GM12864 (cell line): Measurements from ENCODE around the gene SOX6.

Source experiments
- DNase-seq: peaks from one replicate; pipeline ENCODE4 v3.0.0-alpha.2; 2011; ENCODE audit warnings: low read depth
- H3K4me3 ChIP-seq: 2 replicates; pipeline ENCODE4 v1.5.1; 2011; ENCODE audit warnings: mild to moderate bottlenecking, low read depth, low read length, control low read depth
- CTCF ChIP-seq: IDR thresholded peaks from 2 replicates; pipeline ENCODE4 v1.5.1; 2011; ENCODE audit warnings: low read depth, mild to moderate bottlenecking, moderate library complexity, low read length, control low read depth, inconsistent platforms; ENCODE audit errors: missing control alignments

Gene SOX6

GRCh38 chr11:16012125-16012751, 344.1 kb downstream of the SOX6 start:
- DNase-seq = no peak
- no peak overlapping the region for H3K4me3 ChIP-seq
- TF ChIP-seq CTCF = no peak

GRCh38 chr11:16011396-16011795, 344.9 kb downstream of the SOX6 start:
- no peak for DNase-seq
- TF ChIP-seq CTCF = no peak
- no peak overlapping the region for H3K4me3 ChIP-seq

GRCh38 chr11:16009021-16009420, 347.3 kb downstream of the SOX6 start:
- no peak overlapping the region for H3K4me3 ChIP-seq
- no peak for DNase-seq
- TF ChIP-seq CTCF = no peak

GRCh38 chr11:16007514-16007913, 348.8 kb downstream of the SOX6 start:
- TF ChIP-seq CTCF = no peak
- no peak for DNase-seq
- no peak overlapping the region for H3K4me3 ChIP-seq

- no peak for DNase-seq
- no peak for TF ChIP-seq CTCF
- H3K4me3 ChIP-seq = no peak overlapping the region
Observed at GRCh38 chr11:16002942-16003341, 353.4 kb downstream of the SOX6 start.

GRCh38 chr11:16001899-16002426, 354.4 kb downstream of the SOX6 start:
- DNase-seq = no peak
- no peak overlapping the region for H3K4me3 ChIP-seq
- TF ChIP-seq CTCF = no peak

GRCh38 chr11:16001044-16001568, 355.2 kb downstream of the SOX6 start:
- TF ChIP-seq CTCF = no peak
- H3K4me3 ChIP-seq = no peak overlapping the region
- DNase-seq = no peak
